PC-3 (cell line): ENCODE measurements around the gene IL31. TPM values are rescaled to one million over a fixed set of nuclear protein-coding genes. Genes with fewer than 3 reads are reported as not detected.

Experiments
- ATAC-seq: fragments of 200-7000 bp; cut with Tn5 transposase; 2 replicates; pipeline ENCODE4 v1.9.1; 2020; ENCODE audit warnings: mild to moderate bottlenecking, moderate library complexity
- BruUV-seq: library from RNA; stranded (reverse); fragments of 400-500 nt; replicated peaks from 2 replicates; lab custom pipeline; 2021; lab: Mats Ljungman, UMichigan
- CTCF ChIA-PET: fragments of 300-600 bp; sonication (Branson Sonifier 250); formaldehyde crosslinking; loops from one replicate; lab custom pipeline; 2022; ENCODE audit warnings: antibody characterized with exemption; lab: Charles Lee
- POLR2A ChIA-PET: fragments of 300-600 bp; sonication (Branson Sonifier 250); formaldehyde crosslinking; loops from one replicate; lab custom pipeline; 2022; ENCODE audit warnings: antibody characterized with exemption; ENCODE audit not compliant: unreplicated experiment; lab: Charles Lee
- DNase-seq: peaks from one replicate; pipeline ENCODE4 v3.0.0-alpha.2; 2015
- H2AFZ ChIP-seq: fragments of 300-600 bp; sonication (generic); 2 replicates; pipeline ENCODE4 v1.6.0; 2016; ENCODE audit warnings: antibody characterized with exemption, low read length
- H3F3A ChIP-seq: fragments of 300-600 bp; sonication (generic); one replicate; pipeline ENCODE4 v1.6.0; 2017; ENCODE audit warnings: antibody characterized with exemption, low read length, control low read depth, mild to moderate bottlenecking; ENCODE audit not compliant: unreplicated experiment
- H3K27ac ChIP-seq: fragments of 300-600 bp; sonication (generic); 2 replicates; pipeline ENCODE4 v1.5.1; 2016; ENCODE audit warnings: mild to moderate bottlenecking, low read length
- H3K27me3 ChIP-seq: fragments of 300-600 bp; sonication (generic); 2 replicates; pipeline ENCODE4 v1.6.1; 2016; ENCODE audit warnings: low read length, mixed read lengths
- H3K36me3 ChIP-seq: fragments of 300-600 bp; sonication (generic); 2 replicates; pipeline ENCODE4 v1.6.1; 2016; ENCODE audit warnings: low read depth, mixed run types, low read length, mixed read lengths
- H3K4me1 ChIP-seq: fragments of 300-600 bp; sonication (generic); 2 replicates; pipeline ENCODE4 v1.5.1; 2016; ENCODE audit warnings: low read length; ENCODE audit not compliant: insufficient read depth
- H3K4me2 ChIP-seq: fragments of 300-600 bp; sonication (generic); 2 replicates; pipeline ENCODE4 v1.6.0; 2016; ENCODE audit warnings: low read length
- H3K4me3 ChIP-seq: fragments of 300-600 bp; sonication (generic); 2 replicates; pipeline ENCODE4 v1.5.1; 2016; ENCODE audit warnings: mild to moderate bottlenecking, low read length, mixed read lengths
- H3K79me2 ChIP-seq: fragments of 300-600 bp; sonication (generic); 2 replicates; pipeline ENCODE4 v1.6.1; 2017; ENCODE audit warnings: low read length, mixed read lengths
- H3K9ac ChIP-seq: fragments of 300-600 bp; sonication (generic); 2 replicates; pipeline ENCODE4 v1.6.0; 2016; ENCODE audit warnings: mild to moderate bottlenecking, low read length
- H3K9me2 ChIP-seq: fragments of 300-600 bp; sonication (generic); replicated peaks from 2 replicates; pipeline ENCODE4 v1.6.1; 2016; ENCODE audit warnings: mixed run types, low read length, mixed read lengths
- H3K9me3 ChIP-seq: fragments of 300-600 bp; sonication (generic); 2 replicates; pipeline ENCODE4 v1.6.1; 2016; ENCODE audit warnings: low read length, mixed read lengths
- H4K20me1 ChIP-seq: fragments of 300-600 bp; sonication (generic); 2 replicates; pipeline ENCODE4 v1.6.1; 2016; ENCODE audit warnings: low read length, mixed read lengths
- EZH2 ChIP-seq: fragments of 300-600 bp; sonication (generic); IDR thresholded peaks from one replicate; pipeline ENCODE4 v1.6.1; 2017; ENCODE audit warnings: antibody characterized with exemption, mild to moderate bottlenecking, low read length; ENCODE audit not compliant: unreplicated experiment
- EZH2phosphoT487 ChIP-seq: fragments of 300-600 bp; sonication (generic); IDR thresholded peaks from 2 replicates; pipeline ENCODE4 v1.6.1; 2018; ENCODE audit warnings: mild to moderate bottlenecking, antibody characterized with exemption, low read length, borderline replicate concordance
- intact Hi-C: fragments of 100-400 bp; cut with micrococcal nuclease; formaldehyde crosslinking; loops from 2 replicates; pipeline ENCODE4 v1.9.0; 2023
- total RNA-seq: library from RNA; depleted of rRNA; stranded (reverse); fragments of >200 nt; gene quantifications from 2 replicates; pipeline ENCODE4 v1.2.3, GENCODE V29; 2014
- TF ChIP-seq, protein P1 (sequence below): fragments of 300-600 bp; sonication (generic); conservative IDR thresholded peaks from 2 replicates; pipeline ENCODE4 v1.5.1; 2017; ENCODE audit warnings: antibody characterized with exemption, low read depth, mild to moderate bottlenecking, low read length

Gene IL31
- total RNA-seq, 1 experiment from 2014 or later: not detected

DNA sequence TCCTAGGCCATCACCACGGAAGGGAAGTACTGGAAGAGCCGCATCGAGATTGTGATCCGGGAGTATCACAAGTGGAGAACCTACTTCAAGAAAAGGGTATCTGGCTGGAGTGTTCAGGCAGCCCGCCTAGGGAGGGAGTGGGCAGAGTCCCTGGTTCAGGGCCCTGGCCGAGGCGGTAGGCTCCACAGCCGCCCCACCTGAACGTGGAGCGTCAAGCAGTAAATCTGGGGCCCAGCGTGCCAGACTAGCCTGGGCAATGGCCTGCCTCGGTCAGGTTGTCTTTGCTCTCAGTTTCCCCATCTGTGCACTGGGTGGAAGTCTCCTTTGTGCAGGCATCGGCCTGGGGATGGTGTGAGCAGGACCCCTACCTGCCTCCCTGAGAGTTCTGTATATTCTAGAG, 44.9 kb downstream of the IL31 start:
- Histone ChIP-seq H4K20me1 (no peaks in the 10 kb centered on the region; the same call in 1 of the 2 replicates), H3K79me2 (peaks cover 27% of the 10 kb centered on the region), H3K4me2 (no peak overlapping the region), H3K27ac (no peak overlapping the region), H3K9ac (no peak overlapping the region), H3K27me3 (no peaks in the 10 kb centered on the region), H3K4me1 (peaks cover 15% of the 10 kb centered on the region), H2AFZ (no peak overlapping the region), H3F3A (peaks cover 6% of the 10 kb centered on the region), H3K9me2 (no peaks in the 10 kb centered on the region), H3K36me3 (peaks cover 38% of the 10 kb centered on the region), H3K4me3 (no peak overlapping the region), H3K9me3 (no peaks in the 10 kb centered on the region)
- TF ChIP-seq EZH2 (no peak), EZH2phosphoT487 (no peak)
- TF ChIP-seq, protein P1, sequence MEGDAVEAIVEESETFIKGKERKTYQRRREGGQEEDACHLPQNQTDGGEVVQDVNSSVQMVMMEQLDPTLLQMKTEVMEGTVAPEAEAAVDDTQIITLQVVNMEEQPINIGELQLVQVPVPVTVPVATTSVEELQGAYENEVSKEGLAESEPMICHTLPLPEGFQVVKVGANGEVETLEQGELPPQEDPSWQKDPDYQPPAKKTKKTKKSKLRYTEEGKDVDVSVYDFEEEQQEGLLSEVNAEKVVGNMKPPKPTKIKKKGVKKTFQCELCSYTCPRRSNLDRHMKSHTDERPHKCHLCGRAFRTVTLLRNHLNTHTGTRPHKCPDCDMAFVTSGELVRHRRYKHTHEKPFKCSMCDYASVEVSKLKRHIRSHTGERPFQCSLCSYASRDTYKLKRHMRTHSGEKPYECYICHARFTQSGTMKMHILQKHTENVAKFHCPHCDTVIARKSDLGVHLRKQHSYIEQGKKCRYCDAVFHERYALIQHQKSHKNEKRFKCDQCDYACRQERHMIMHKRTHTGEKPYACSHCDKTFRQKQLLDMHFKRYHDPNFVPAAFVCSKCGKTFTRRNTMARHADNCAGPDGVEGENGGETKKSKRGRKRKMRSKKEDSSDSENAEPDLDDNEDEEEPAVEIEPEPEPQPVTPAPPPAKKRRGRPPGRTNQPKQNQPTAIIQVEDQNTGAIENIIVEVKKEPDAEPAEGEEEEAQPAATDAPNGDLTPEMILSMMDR: no peak
- intact Hi-C loops: no loop called here
- DNase-seq (no peak), ATAC-seq (no peak)
- ChIA-PET CTCF (no interaction called here), POLR2A (no interaction called here)
- BruUV-seq: no TSS peak

DNA sequence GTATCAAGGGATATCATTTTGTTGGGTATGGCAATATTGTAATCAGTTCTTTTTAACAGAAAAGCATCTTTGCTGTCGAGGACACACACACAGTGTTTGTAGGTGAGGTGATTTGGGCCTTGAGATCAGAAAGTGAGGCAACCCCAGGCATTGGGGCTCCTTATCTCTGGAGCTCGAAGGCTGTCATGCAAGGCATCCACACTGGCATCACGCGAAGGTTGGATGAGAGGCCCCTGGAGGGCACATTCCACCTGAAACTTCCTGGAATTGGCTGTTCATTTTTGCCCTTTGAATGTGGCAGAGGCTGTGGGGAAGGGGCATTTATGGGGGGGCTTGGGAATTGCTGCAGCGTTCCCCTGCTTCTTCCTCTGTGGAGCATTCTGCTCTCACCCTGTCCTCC, 45.5 kb downstream of the IL31 start:
- Histone ChIP-seq H2AFZ (no peak overlapping the region), H3K36me3 (peaks cover 32% of the 10 kb centered on the region), H3K9me2 (no peaks in the 10 kb centered on the region), H3K27ac (no peak overlapping the region), H3K9ac (no peak overlapping the region), H3K9me3 (no peaks in the 10 kb centered on the region), H3K4me3 (no peak overlapping the region), H3K79me2 (peaks cover 31% of the 10 kb centered on the region), H3K4me2 (no peak overlapping the region), H4K20me1 (no peaks in the 10 kb centered on the region; the same call in 1 of the 2 replicates), H3K27me3 (no peaks in the 10 kb centered on the region), H3K4me1 (peaks cover 17% of the 10 kb centered on the region), H3F3A (peaks cover 6% of the 10 kb centered on the region)
- TF ChIP-seq, protein P1: no peak
- TF ChIP-seq EZH2 (no peak), EZH2phosphoT487 (no peak)
- no TSS peak for BruUV-seq
- intact Hi-C loops: no loop called here
- ATAC-seq: no peak
- CTCF ChIA-PET: no interaction called here
- no peak for DNase-seq
- POLR2A ChIA-PET: no interaction called here

DNA sequence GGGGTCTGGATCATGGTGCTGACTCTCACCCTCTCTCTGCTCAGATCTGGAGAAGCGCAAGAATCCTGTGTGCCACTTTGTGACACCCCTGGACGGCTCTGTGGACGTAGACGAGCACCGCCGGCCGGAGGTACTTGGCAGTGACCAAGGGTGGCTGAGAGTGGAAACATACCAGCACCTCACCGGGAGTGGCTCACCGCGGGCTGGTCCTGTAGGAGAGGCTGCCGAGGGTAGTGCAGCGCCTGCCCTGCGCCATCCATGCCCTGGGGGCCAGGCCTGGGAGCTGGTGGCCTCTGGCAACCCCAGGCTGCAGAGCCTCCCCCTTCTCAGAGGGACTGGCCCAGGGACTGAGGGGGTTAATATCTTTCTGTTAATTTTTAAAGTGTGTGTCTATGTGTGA, 46.2 kb downstream of the IL31 start:
- Histone ChIP-seq H3K27ac (no peak overlapping the region), H3K9me3 (no peaks in the 10 kb centered on the region), H4K20me1 (no peaks in the 10 kb centered on the region; the same call in 1 of the 2 replicates), H3K27me3 (no peaks in the 10 kb centered on the region), H3K36me3 (peaks cover 27% of the 10 kb centered on the region), H3K9me2 (no peaks in the 10 kb centered on the region), H3K4me1 (peaks cover 23% of the 10 kb centered on the region), H2AFZ (no peak overlapping the region), H3K9ac (no peak overlapping the region), H3K4me3 (no peak overlapping the region), H3K79me2 (peaks cover 34% of the 10 kb centered on the region), H3F3A (peaks cover 6% of the 10 kb centered on the region), H3K4me2 (no peak overlapping the region)
- DNase-seq (no peak), ATAC-seq (no peak)
- no TSS peak for BruUV-seq
- ChIA-PET POLR2A (no interaction called here), CTCF (no interaction called here)
- intact Hi-C loops: loop anchor here (1.0 kb wide), 1 partner anchor 74 kb away; no protein-coding TSS in a partner anchor
- TF ChIP-seq, protein P1: no peak
- TF ChIP-seq EZH2phosphoT487 (no peak), EZH2 (no peak)
